UCSD-AML1 (cell line): ENCODE results near the gene PCDH15.

Experiments
- DNase-seq: peaks from one replicate; lab custom pipeline; 2025; ENCODE audit not compliant: unreplicated experiment; lab: John Stamatoyannopoulos, UW

PCDH15 gene

GRCh38 chr10:53893061-53893460, 908.0 kb downstream of the PCDH15 start:
- DNase-seq, result no peak

GRCh38 chr10:53886325-53887300, 914.4 kb downstream of the PCDH15 start:
- DNase-seq, result no peak

DNA sequence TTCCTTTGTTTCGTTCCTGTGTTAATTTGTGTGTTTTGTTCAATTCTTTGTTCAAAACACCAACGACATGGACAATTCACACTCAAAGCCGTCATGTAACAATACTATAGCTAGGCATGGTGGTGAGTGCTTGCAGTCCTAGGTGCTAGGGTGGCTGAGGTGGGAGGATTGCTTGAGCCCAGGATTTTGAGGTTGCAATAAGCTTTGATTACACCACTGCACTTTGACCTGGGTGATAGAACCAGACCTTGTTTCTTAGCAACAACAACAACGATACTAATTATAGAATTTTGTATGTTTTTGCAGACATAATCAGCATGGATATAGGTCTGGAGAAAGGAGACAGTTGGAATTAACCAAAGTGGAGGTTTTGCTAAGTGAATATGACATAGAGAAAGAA, 936.2 kb downstream of the PCDH15 start:
- no peak for DNase-seq

GRCh38 chr10:53852450-53853175, 948.4 kb downstream of the PCDH15 start:
- no peak for DNase-seq

- DNase-seq, result no peak
Observed at GRCh38 chr10:53846809-53847208, 954.2 kb downstream of the PCDH15 start.

- DNase-seq, result no peak
Observed at GRCh38 chr10:53843736-53844362, 957.2 kb downstream of the PCDH15 start.

DNA sequence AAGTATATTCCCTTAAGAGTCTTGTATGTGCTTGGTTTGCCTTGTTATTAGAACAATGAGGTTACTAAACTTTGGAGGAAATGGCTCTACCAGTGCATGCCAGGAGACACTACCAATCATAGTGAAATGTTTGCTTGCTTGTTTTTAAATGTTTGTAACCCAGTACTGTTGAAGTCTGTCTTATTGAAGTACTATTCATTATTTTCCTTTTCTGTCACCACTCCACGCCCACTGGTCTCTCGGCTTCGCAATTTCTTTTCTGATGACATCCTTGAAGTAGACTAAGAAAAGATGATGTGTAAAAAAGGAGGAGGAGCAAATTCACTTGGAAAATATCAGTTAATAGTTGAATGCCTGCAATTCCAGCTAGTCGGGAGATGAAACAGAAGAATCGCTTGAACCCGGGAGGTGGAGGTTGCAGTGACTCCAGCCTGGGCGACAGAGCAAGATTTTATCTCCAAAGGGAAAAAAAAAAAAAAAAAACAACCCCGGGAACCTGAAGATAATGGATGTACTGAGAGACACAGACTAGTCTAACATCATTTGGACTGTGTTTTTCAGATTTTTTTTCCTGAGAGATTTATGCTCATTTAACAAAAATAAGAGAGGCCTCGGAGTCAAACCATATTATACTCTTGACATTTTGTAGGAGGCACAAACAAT, 959.4 kb downstream of the PCDH15 start:
- DNase-seq, result no peak

- DNase-seq, result no peak
Observed at GRCh38 chr10:53840653-53841052, 960.4 kb downstream of the PCDH15 start.

DNA sequence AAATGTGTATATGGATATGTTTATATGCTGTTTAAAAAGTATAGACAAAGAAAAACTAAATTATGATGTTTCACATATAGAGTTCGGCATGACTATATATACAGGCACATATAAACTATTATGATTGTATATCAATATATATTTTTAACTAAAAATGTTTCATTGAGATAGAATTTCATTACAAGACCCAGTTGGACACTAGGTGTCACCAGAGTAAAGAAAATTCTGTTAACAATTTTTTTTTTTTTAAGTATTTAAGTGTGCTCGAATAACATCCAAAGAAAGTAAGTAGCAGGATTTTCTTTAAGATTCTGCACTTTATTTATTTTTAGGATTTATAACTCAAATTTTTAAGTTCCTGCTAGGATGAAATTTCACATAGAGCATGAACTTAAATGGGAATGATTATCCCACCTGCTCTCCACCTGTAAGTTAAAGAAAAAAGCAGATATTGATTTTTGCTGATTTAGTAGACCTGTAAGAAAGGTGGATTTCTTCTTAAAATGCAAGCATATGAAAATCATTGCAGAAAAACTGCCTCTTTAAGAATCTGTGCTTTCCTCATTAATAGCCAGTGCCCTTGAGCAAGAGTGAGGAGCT, 961.5 kb downstream of the PCDH15 start:
- DNase-seq, result no peak

GRCh38 chr10:53836638-53837037, 964.4 kb downstream of the PCDH15 start:
- no peak for DNase-seq

DNA sequence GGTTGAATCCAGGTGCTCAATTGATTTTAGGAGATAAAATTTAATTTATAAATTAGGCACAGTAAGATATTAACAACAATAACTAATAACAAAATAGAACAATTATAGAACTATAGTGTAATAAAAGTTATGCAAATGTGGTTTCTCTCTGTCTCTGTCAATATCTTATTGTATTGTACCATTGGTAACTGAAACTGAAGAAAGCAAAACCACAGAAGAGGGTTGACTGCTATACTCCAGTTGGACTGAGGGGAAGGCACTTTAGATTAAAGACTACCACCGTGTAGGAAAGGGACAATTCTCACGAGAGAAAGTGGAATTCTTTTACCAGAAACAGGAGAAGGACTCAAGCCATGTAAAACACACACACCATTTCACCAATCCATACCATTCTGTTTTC, 967.1 kb downstream of the PCDH15 start:
- DNase-seq, result no peak

DNA sequence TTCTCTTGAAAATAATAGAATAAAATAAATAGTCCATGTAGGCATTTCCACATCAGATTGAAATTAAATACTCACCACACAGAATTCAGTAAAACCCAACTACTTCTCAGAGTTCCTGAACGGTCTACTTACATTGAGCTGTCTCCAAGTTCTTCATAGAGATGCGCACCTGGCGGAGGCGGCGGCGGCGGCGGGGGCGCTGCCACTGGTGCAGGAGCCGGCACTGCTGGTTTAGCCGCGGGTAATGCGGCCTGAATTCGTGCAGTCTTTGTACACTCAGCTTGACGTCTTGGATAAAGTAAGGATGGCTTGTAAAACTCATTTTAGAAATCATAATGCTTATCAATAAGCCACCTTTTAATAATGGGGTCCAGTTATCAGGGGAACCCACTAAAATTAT, 973.8 kb downstream of the PCDH15 start:
- DNase-seq, result no peak

- peak; percentile 4 for DNase-seq
Observed at GRCh38 chr10:53808677-53809372, 992.2 kb downstream of the PCDH15 start.

GRCh38 chr10:53786236-53786900, 1014.7 kb downstream of the PCDH15 start:
- no peak for DNase-seq

DNA sequence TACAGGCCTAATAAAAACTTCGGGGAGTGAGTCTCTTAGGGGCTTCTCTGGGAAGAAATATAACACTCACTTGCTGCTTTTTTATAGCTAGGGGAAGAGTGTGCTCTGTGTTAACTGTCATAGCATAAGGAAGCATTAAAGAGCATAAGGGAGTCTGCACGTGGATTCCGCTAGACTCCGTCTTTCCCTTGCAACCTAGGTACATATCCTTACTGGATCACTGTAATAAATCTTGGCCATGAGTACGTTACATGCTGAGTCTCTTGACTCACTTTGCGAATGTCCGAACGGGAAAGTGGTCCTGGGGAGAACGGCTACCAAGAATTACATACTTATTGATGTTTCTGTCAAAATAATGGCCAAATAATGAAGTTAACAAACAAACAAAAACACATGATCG, 1029.3 kb downstream of the PCDH15 start:
- DNase-seq, result no peak

GRCh38 chr10:53770903-53771302, 1030.1 kb downstream of the PCDH15 start:
- DNase-seq, result no peak

DNA sequence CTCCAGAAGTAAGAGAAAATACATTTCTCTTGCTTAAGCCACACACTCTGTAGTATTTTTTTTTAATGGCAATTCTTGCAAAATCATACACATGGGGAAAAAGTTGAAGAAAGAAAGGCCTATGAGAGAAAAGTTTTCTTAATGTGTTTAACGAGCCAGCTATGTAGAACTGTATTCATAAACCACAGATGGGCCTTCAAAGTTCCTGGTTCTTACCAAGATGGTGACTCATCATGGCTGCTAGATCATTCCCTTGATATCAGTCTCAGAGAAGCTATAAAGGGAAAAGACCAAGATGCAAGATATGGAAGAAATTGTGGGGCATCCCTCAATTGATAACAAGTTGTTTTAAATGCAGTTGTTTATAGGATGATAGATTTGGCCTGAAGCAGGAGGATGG, 1035.7 kb downstream of the PCDH15 start:
- DNase-seq, result no peak

- no peak for DNase-seq
Observed at GRCh38 chr10:53754596-53755250, 1046.3 kb downstream of the PCDH15 start.
